Activated naive CD8-positive, alpha-beta T cell (primary cell): ENCODE measurements around the gene GPR162.
"Not testable (repeated sequence)": the region's sequence is repeated elsewhere in the genome, so short reads cannot be mapped to it uniquely, and the experiment has no call there.

Experiments
- H3K27ac Mint-ChIP-seq: one replicate; pipeline ENCODE4 v1.8.0; 2021; ENCODE audit warnings: mixed read lengths
- H3K27me3 Mint-ChIP-seq: one replicate; pipeline ENCODE4 v1.8.0; 2021; ENCODE audit warnings: mixed read lengths
- H3K36me3 Mint-ChIP-seq: one replicate; pipeline ENCODE4 v1.8.0; 2021; ENCODE audit warnings: mixed read lengths
- H3K4me1 Mint-ChIP-seq: one replicate; pipeline ENCODE4 v1.8.0; 2021; ENCODE audit warnings: low read depth, mixed read lengths
- H3K4me3 Mint-ChIP-seq: one replicate; pipeline ENCODE4 v1.8.0; 2021; ENCODE audit warnings: mild to moderate bottlenecking, mixed read lengths
- H3K9me3 Mint-ChIP-seq: one replicate; pipeline ENCODE4 v1.8.0; 2021; ENCODE audit warnings: low read depth, mixed read lengths

Gene GPR162

GRCh38 chr12:6874015-6874368, 52.4 kb downstream of the GPR162 start:
- not testable (repeated sequence) for H3K36me3 Mint-ChIP-seq, H3K27me3 Mint-ChIP-seq, H3K9me3 Mint-ChIP-seq
- H3K4me1 Mint-ChIP-seq, result peaks cover 40% of the 10 kb centered on the region
- H3K4me3 Mint-ChIP-seq, result peak overlapping the region; percentile 83
- H3K27ac Mint-ChIP-seq, result peak overlapping the region; percentile 75
